Erythroblast (primary cell): ENCODE results near the gene TMEM25.

ENCODE experiments used
- GATA1 ChIP-seq: IDR thresholded peaks from 2 replicates; pipeline ENCODE4 v1.6.1; 2011; ENCODE audit warnings: low read depth, mild to moderate bottlenecking, control low read depth, low read length, moderate library complexity
- POLR2A ChIP-seq: IDR thresholded peaks from 2 replicates; pipeline ENCODE4 v1.6.1; 2011; ENCODE audit warnings: mild to moderate bottlenecking, low read length

GRCh38 chr11:118574636-118575035 lies 43.6 kb downstream of the TMEM25 start:
- TF ChIP-seq POLR2A (no peak), GATA1 (no peak)
